SK-N-SH (cell line): ENCODE results near the gene PCNX1.

Experiments used
- FOSL2 ChIP-seq: IDR thresholded peaks from 2 replicates; pipeline ENCODE4 v1.4.0; 2012; ENCODE audit warnings: low read depth, mild to moderate bottlenecking, moderate library complexity, borderline replicate concordance
- JUND ChIP-seq: IDR thresholded peaks from 2 replicates; pipeline ENCODE4 v1.4.0; 2012
- MXI1 ChIP-seq: IDR thresholded peaks from 2 replicates; pipeline ENCODE4 v1.6.1; 2012; ENCODE audit warnings: mild to moderate bottlenecking, low read depth, low read length, improper control_type of control experiment
- NRF1 ChIP-seq: IDR thresholded peaks from 2 replicates; pipeline ENCODE4 v1.6.1; 2012; ENCODE audit warnings: low read depth, mild to moderate bottlenecking, low read length
- SMC3 ChIP-seq: IDR thresholded peaks from 2 replicates; pipeline ENCODE4 v1.6.1; 2012; ENCODE audit warnings: low read depth, low read length, improper control_type of control experiment
- TAF1 ChIP-seq: IDR thresholded peaks from 2 replicates; pipeline ENCODE4 v1.6.1; 2012; ENCODE audit warnings: low read depth, mild to moderate bottlenecking, low read length, moderate library complexity, borderline replicate concordance
- TF ChIP-seq, protein P1 (sequence below): fragments of 200-600 bp; sonication (generic); IDR thresholded peaks from 2 replicates; pipeline ENCODE4 v1.6.1; 2017; ENCODE audit warnings: antibody characterized with exemption, mild to moderate bottlenecking, moderate library complexity

DNA sequence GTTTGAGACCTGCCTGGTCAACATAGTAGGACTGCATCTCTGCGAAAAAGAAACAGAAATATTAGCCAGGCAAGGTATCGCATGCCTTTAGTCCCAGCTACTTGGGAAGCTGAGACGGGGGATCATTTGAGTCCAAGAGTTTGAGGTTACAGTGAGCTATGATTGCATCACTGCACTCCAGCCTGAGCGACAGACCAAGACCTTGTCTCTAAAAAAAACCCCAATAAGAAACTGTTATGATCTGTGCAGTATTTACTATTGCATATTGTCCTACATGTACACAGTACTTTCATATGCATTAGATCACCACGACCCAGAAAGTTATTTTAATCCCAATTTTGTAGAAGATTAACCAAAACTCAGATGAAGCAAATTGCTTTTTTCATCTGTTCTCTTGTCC is 187.5 kb downstream of the PCNX1 start:
- no peak for TF ChIP-seq NRF1
- TF ChIP-seq, protein P1, sequence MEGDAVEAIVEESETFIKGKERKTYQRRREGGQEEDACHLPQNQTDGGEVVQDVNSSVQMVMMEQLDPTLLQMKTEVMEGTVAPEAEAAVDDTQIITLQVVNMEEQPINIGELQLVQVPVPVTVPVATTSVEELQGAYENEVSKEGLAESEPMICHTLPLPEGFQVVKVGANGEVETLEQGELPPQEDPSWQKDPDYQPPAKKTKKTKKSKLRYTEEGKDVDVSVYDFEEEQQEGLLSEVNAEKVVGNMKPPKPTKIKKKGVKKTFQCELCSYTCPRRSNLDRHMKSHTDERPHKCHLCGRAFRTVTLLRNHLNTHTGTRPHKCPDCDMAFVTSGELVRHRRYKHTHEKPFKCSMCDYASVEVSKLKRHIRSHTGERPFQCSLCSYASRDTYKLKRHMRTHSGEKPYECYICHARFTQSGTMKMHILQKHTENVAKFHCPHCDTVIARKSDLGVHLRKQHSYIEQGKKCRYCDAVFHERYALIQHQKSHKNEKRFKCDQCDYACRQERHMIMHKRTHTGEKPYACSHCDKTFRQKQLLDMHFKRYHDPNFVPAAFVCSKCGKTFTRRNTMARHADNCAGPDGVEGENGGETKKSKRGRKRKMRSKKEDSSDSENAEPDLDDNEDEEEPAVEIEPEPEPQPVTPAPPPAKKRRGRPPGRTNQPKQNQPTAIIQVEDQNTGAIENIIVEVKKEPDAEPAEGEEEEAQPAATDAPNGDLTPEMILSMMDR = no peak
- no peak for TF ChIP-seq MXI1
- no peak for TF ChIP-seq JUND
- no peak for TF ChIP-seq FOSL2
- TF ChIP-seq TAF1 = no peak
- TF ChIP-seq SMC3 = no peak
